Hematopoietic multipotent progenitor cell treated with erythropoietin and hydrocortisone succinate and interleukin-3 and kit ligand, for 15 days (in vitro differentiated cells): Measurements from ENCODE around the gene GOPC.
"Not testable (repeated sequence)": the region's sequence is repeated elsewhere in the genome, so short reads cannot be mapped to it uniquely, and the experiment has no call there.

Source experiments
- DNase-seq: peaks from one replicate; pipeline ENCODE4 v3.0.0-alpha.2; 2015; ENCODE audit warnings: low spot score

GOPC gene

DNA sequence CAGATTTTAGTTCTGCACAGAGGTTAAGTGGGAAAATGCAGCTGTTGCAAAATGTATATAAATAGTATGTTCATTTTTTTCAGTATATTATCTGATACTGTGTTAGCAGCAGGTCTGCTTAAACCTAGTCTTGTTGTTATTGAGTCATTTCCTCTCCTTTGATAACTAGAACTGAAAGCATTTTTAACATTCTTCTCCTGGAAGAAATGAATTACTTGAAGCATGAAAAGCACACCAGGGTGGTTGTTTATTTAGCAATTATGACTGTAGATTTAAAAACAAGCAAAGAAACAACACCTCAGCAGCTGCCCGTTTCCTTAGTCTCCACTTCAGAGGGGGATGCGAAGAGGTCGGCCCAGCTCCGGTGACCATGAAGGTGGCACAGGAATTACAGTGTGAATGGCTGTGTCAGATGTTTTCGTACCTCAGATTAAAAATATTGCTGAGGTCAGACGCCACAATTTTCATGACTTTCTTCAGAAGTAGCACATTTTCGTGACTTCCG is 53.5 kb downstream of the GOPC start:
- DNase-seq = no peak

DNA sequence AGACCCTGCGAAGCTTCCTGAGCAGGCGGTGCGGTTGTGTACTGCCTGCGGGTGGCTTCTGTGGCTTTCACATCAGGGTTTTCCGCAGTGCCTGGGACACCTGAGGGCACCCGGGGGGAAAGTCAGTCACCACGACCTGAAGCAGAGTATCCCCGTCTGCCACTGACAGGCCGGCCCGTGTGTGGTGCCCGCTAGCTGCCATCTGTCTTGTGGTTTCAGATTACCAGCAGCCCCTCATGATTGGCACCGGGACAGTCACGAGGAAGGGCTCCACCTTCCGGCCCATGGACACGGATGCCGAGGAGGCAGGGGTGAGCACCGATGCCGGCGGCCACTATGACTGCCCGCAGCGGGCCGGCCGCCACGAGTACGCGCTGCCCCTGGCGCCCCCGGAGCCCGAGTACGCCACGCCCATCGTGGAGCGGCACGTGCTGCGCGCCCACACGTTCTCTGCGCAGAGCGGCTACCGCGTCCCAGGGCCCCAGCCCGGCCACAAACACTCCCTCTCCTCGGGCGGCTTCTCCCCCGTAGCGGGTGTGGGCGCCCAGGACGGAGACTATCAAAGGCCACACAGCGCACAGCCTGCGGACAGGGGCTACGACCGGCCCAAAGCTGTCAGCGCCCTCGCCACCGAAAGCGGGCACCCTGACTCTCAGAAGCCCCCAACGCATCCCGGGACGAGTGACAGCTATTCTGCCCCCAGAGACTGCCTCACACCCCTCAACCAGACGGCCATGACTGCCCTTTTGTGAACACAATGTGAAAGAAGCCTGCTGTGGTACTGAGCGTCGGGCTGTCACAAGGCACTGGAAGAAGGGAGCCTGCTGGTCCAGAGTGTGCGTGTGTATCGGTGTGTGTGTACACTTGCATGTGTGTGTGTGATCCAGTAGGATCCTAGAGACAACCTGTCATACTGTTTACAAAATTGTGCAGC is 54.4 kb downstream of the GOPC start:
- DNase-seq = peak; percentile 18

DNA sequence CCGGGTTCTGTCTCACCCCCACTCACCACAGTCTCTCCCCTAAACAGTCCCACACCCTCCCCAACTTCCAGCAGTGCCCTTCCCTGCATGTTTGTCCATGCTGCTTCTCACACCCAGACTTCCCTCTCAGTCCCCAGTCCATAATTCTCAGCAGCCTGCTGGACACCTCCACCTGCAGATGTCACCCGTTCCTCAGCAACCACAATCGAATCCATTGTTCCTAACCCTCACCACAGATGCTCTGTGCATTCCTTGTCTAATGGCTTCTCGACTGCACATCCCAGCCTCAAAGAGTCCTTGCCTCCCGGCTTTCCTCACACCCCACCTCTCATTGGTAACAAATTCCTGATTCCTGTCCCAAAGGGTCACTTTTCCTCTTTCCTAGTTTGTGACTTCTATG is 55.6 kb downstream of the GOPC start:
- no peak for DNase-seq

DNA sequence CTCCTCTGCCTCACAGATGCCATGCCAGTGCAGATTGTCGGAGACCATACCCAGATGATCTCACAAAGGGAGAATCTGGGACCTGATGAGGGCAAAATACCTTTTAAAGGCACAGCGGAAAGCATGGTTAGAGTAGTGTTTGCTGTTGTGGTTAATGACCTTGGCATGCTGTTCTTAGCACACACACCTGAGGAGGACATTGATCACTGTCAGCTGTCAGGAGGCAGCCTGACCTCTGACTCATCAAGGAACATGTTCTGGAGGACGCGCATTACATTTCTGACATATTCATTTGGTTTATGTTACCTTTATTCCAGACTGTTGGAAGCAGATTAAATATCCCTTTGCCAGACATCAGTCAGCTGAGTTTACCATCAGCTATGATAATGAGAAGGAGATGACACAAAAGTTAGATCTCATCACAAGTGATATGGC is 57.1 kb downstream of the GOPC start:
- no peak for DNase-seq

DNA sequence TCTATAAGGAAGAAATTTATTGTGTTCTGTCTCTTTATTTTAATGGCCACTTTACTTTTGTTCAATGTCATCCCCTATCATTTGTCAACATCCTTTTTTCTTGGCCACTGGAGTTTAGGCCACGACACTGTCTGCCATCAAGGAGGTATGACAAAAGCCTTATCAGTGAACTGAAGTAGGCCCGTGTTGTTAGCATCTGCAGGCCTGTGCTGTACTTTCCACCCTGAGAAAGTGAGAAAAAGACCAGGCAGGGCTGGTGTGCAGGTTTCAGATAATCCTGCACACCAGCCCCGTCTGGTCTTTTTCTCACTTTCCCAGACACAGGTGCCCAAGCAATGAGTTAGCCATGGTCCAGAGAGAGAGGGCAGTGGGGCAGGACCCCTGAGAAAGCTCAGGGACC is 57.6 kb downstream of the GOPC start:
- no peak for DNase-seq

DNA sequence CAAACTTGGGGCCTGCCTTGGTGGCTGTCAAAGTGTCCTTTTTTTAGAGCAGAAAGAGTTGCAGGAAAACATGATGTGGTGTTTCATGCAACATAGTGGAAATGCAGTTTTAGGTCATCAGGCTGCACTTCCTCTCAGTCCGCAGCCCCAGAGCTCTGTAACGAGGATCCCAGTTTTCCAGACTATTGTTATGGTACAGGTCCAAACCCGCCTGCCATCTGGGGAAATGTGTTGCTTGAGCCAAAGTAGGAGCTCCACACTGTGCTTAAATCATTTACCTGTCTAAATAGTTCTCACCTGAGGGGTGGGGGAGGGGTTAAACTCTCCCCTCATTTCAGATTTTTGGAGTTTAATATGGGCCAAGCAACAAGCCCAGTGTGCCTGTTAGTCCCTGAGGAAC is 59.8 kb downstream of the GOPC start:
- no peak for DNase-seq

DNA sequence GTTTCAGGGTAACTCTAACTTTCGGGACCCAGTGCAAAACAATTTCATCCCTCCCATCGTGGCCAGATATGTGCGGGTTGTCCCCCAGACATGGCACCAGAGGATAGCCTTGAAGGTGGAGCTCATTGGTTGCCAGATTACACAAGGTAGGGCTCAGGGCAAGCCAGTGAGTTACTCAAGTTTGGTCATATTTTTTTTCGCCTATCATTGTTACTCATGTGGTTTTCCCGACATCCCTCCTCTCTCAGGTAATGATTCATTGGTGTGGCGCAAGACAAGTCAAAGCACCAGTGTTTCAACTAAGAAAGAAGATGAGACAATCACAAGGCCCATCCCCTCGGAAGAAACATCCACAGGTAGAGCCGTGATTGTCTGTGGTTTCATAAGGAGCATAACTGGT is 61.6 kb downstream of the GOPC start:
- DNase-seq = no peak

DNA sequence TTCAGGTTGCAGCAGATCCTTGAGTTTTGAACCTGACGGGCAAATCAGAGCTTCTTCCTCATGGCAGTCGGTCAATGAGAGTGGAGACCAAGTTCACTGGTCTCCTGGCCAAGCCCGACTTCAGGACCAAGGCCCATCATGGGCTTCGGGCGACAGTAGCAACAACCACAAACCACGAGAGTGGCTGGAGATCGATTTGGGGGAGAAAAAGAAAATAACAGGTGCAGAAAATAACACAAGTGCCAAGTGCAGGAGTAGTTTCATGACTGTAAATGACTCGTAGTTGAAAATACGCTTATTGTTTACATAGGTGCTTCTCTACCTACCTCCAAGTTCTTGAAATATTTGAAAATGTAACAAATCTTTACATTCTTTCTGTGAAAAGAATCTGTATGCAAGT is 63.7 kb downstream of the GOPC start:
- DNase-seq = no peak

DNA sequence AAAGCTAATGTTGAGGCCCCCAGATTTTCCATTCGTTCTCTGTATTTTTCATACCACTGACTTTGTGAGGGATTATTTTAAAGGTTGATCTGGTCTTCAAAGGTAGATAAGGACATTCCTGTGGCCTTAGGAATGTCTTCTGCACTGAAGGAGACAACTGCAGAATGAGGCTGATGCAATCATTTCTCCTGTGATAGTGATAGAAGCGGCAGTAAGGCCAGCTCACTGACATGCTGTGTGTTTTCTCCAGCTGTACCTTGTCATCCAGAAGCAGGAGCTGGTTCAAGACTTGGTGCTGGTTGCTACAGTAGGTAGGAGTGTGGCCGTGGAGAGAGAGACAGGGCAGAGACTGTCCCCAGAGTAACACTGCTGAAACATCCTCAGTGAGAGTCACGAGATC is 66.0 kb downstream of the GOPC start:
- DNase-seq = no peak

DNA sequence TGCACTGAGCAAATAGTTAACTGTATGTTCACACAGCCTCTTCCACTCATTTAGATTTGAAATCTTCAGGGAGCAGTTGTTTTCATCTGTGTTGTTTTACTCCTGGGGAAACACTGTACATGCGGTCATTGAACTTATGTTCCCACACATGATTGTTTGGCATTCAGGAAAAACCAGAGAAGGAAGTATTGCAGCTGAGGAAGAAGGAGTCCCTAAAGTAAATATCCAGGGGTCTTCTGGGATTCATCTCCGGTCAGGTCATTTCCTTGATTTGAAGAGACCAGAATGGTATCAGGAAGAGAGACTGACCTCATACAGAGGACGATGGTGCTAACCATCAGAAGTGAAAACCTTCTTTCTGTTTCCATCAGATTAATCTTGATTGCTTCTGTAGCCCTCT is 67.3 kb downstream of the GOPC start:
- DNase-seq = no peak

DNA sequence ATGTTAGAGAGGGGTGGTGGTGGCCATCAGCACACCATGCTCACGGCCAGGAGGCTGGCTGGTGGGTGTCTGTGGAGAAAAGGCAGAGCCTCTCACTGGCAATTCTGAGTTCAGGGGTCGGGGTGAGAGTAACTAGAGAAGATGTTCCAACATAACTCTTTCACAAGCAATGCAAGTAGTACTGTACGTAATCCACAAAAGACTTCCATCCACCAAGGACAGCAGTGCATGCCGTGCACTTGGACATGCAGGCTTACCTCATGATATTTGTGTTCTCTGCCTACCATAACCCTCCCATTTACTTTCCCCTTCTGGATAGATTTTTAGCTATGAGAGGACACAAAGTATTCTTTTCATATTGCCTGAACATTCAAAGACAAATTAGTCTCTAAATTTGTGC is 68.5 kb downstream of the GOPC start:
- no peak for DNase-seq

DNA sequence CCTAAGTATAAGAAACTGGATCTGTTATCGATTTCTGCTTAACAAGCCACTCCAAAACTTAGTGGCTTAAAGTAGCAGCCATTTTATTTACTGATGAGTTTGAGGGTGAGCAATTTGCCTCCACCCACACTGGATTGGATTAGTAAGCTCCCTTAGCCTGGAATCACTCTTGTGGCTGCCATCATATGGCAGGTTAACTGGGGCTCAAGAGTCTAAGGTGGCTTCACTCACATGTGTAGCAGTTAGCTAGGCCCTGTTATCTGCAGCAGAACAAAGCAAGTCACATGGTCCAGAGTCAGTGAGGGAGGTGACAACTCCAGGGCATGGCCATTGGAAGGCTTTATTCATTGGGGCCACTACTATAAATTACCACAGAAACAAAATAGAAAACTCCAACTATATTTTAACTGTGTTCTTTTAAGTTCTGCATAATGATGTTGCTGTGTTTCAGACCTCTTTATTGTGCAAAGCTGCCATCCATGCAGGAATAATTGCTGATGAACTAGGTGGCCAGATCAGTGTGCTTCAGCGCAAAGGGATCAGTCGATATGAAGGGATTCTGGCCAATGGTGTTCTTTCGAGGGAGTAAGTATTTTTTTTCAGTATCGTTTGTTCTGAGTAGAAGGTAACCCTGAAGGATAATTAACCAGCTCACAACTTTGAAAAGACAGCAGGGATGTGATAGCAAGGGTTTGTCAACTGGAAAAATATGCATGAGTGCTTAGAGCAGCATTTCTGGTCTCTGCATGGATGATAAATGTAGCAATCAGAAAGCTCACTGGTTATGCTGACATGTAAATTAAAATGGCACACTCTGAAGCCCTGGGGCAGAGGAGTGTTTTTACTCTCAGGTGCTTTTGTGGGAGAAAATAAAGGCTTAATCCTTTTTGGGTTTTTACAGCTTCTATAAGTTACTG is 70.2 kb downstream of the GOPC start:
- DNase-seq = no peak

DNA sequence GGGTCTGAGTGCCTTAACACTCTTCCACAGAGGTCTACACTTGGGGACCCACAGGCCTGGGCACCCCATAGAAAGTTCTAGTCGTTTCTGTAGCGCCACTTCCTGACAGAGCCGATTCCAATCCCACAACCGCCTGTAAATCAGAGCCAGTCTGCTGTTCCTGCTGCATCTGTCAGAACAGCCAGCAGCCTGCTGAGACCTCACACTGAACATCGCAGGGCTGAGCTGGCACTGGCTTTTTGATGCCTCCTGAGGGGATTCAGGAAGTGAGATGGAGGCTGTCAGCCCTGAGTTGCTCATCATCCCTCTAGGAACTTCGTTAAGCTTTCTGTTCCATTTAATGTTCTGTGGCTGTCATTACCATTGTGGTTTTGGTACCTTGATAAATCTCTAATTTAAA is 71.0 kb downstream of the GOPC start:
- DNase-seq = no peak

DNA sequence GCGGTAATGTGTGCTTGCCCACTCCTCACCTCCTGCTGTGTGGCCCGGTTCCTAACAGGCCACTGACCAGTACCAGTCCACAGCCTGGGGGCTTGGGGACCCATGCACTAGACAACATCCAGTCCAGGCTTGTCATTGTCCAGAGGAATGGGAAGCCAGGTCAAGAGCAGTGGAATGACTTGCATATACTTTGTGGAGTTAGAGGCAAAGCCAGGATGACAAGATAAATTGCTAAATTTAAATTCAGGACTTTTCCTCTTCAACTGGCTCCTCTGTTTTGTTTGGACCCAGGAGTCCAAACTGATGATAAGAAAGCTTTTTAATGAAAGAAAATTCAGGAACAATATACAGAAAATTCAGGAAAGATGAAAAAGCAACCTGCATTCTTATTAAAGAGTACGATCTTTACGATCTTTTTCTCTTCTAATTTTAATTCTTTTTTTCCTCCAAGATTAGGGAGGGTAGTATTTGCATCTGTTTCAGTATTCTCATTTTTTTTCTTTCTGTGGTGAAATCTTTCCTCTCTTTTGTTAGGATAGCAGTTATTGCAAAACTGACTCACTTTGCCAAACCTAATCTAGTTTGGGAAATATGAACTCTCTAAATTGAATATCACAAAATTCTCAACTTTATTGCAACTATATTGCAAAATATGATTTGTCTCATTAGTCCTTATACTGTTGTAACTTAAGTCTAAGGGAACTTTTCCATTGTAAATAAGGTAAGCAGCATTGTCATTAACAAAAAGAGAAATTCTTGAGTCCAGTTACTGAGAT is 71.7 kb downstream of the GOPC start:
- DNase-seq = no peak

DNA sequence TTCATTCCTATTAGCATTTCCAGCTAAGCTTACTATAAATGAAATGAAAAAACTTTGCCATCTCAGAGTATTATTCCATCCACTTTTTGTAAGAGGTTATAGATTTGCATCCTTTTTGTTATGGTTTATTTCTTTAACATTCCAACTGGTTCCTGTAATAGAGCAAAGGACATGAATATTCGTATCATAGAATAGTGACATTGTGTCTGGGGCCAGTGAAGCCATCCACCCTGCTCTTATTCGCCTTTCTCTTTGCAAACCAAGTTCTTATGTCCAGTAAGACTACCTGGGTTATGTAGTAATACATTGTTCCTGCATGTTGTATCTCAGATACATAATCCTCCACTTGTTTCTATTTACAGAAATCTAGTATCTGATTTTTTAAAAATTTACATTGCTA is 76.7 kb downstream of the GOPC start:
- no peak for DNase-seq

DNA sequence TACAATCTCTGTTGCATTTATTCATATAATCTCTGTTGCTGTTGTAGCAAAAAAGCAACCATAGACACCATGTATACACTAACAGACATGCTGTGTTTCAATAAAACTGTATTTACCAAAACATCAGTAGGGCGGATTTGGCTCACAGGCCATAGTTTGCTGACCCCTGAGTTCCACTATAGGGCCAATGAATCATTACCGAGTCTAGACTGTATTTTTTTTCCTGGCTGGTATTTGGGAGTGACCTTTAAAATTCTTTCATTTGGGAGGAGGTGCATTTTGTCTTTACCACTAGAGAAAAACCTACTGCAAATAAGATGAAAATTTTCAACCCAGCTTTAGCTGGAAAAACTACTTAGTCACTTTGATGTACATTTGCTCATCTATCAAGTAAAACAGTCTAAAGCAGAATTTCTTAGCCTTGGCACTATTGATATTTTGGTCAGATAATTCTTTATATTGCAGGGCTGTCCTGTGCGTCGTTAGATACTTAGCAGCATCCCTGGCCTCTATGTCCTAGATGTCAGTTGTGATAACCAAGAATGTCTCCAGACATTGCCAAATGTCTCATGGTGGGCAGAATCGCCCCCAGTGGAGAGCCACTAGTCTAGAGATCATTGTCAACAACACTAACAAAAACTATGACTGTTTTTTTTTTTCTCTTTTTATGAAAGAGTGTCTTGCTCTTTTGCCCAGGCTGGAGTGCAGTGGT is 80.4 kb downstream of the GOPC start:
- DNase-seq = no peak

DNA sequence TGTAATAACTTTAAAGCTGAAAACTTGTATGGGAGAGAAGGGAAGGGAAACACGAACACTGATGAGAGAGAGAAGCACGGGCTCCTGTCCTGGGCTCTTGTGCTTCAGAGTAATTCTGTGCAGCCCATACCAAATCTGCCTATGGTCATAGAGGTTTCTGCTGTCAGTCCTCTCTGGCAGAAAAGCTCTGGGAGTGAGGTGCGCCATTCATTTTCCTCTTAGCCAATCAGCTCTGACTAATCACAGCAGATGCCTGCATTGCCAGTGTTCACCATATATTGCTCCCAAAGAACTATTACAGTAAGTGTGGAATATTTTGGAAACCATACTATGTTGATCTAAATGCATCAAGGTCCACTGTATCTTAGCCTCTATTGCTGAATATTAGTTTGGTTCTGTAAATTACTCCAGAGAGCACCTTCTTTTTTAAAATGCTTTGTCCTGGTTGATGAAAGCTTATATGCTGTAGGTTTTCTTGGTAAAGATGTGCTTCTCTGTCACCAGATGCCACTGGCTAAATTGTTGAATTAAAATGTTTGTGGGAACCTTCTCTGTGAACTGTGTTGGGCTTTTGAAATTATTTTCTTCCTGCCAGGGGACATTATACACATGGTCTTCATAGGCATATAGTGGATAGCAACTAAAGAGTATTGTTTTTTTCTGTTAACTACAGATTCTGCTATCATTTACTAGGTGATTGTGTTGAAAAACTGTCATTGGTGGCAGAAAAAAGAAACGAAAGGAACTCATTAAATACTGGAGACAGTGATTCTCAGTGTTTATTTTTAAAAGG is 81.5 kb downstream of the GOPC start:
- DNase-seq = no peak

DNA sequence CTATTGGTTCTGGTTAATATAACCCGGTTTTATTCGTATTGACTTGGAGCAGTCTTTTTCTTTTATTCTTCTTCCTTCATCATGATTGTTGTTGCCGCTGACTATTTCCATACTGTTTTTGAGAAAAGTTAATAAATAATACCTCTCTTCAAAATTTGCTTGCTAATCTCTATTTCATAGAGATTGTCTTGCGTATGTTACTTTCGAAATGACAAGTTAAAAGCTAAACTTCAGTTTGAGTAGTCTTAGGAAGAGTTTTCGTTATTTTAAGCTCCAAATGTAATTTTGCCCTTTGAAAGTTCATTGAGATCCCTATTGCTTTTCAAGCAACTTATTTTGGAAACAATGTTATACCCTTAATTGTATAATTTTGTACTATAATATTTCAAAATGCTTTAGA is 83.4 kb downstream of the GOPC start:
- no peak for DNase-seq

DNA sequence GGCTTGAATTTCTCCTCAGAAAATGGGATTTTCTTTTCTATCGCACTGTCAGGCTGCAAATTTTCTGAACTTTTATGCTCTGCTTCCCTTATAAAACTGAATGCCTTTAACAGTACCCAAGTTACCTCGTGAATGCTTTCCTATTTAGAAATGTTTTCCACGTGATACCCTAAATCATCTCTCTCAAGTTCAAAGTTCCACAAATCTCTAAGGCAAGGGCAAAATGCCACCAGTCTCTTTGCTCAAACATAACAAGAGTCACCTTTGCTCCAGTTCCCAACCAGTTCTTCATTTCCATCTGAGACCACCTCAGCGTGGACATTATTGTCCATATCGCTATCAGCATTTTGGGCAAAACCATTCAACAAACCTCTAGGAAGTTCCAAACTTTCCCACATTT is 84.3 kb downstream of the GOPC start:
- DNase-seq = not testable (repeated sequence)

DNA sequence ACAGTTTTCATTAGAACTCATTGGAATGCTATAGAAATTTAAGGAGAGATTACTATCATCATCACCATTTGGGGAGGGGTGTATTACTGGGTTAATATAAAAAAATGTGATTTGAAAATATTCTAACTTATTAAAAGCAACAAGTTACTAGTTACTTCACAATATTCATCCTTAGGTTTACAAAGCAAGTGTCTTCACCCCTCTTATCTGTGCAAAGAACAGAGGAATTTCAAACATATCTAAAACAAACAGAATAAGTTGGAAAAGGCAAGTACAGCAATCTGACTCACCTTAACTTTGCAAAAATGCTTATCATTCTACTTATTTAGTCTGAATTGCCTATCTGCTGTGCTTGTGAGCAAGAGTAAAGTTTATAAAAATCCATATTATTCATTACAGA is 87.0 kb downstream of the GOPC start:
- DNase-seq = no peak

DNA sequence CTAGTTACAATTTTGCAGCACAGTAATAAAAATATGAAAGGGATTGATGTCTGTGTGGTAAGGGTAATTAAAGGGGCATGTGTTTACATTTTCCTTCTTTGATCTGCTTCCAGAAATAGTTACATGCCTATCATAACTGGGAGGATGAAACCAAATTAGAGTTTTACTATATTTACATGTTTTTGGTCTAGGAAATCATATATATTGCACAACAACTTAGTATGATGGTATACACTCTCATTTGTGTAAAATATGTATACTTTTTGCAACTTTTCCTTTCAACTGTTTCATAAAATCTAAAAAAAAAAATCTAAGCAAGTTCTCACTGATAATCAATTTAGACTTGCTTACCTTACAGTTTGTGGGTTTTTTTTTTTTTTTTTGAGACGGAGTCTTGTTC is 87.7 kb downstream of the GOPC start:
- DNase-seq = no peak
